ENCODE results near the gene CCL14.

Gene CCL14

GRCh38 chr17:35969558-35970380, 16.8 kb downstream of the CCL14 start:
- peak overlapping the region; percentile 80 for H3K4me2 ChIP-seq (ENCODE audit: low read length)
- peaks cover 21% of the 10 kb centered on the region for H3K4me1 ChIP-seq (ENCODE audit: low read length)
- no peaks in the 10 kb centered on the region for H3K79me2 ChIP-seq (ENCODE audit: low read length)
- H3K9me3 ChIP-seq (ENCODE audit: insufficient read depth, low read length): no peaks in the 10 kb centered on the region
- no peaks in the 10 kb centered on the region for H4K20me1 ChIP-seq (ENCODE audit: insufficient read depth, low read length)
- peaks cover 20% of the 10 kb centered on the region for H3K27me3 ChIP-seq (ENCODE audit: low read depth, low read length)
- peak overlapping the region; percentile 34; the same call in 1 of the 2 replicates for H3K9ac ChIP-seq (ENCODE audit: low read length)
- peak overlapping the region; percentile 32 for H3K4me3 ChIP-seq (ENCODE audit: low read length)
- H2AFZ ChIP-seq (ENCODE audit: low read depth, low read length): no peak overlapping the region
- peak; percentile 89 for TF ChIP-seq CTCF (IDR thresholded peaks at IDR 0.05; ENCODE audit: low read depth, low read length)
- TF ChIP-seq EZH2phosphoT487 (IDR thresholded peaks at IDR 0.05; ENCODE audit: low read depth): no peak
- H3K27ac ChIP-seq (ENCODE audit: low read length): peak overlapping the region; percentile 34; the same call in 1 of the 2 replicates
- no peaks in the 10 kb centered on the region for H3K36me3 ChIP-seq (replicated peaks; ENCODE audit: low read depth, low read length)

GRCh38 chr17:35968520-35969054, 17.9 kb downstream of the CCL14 start:
- Histone ChIP-seq H3K4me2 (ENCODE audit: low read length) (no peak overlapping the region), H3K27ac (ENCODE audit: low read length) (no peak overlapping the region), H3K4me1 (ENCODE audit: low read length) (peaks cover 21% of the 10 kb centered on the region), H3K9ac (ENCODE audit: low read length) (no peak overlapping the region), H3K79me2 (ENCODE audit: low read length) (no peaks in the 10 kb centered on the region), H3K4me3 (ENCODE audit: low read length) (no peak overlapping the region), H4K20me1 (ENCODE audit: insufficient read depth, low read length) (no peaks in the 10 kb centered on the region), H2AFZ (ENCODE audit: low read depth, low read length) (no peak overlapping the region), H3K27me3 (ENCODE audit: low read depth, low read length) (peaks cover 24% of the 10 kb centered on the region), H3K36me3 (replicated peaks; ENCODE audit: low read depth, low read length) (no peaks in the 10 kb centered on the region), H3K9me3 (ENCODE audit: insufficient read depth, low read length) (no peaks in the 10 kb centered on the region)
- TF ChIP-seq CTCF (IDR thresholded peaks at IDR 0.05; ENCODE audit: low read depth, low read length) (no peak), EZH2phosphoT487 (IDR thresholded peaks at IDR 0.05; ENCODE audit: low read depth) (no peak)

- TF ChIP-seq EZH2phosphoT487 (IDR thresholded peaks at IDR 0.05; ENCODE audit: low read depth): no peak
- TF ChIP-seq CTCF (IDR thresholded peaks at IDR 0.05; ENCODE audit: low read depth, low read length): no peak
- Histone ChIP-seq H3K79me2 (ENCODE audit: low read length) (no peaks in the 10 kb centered on the region), H3K9me3 (ENCODE audit: insufficient read depth, low read length) (no peaks in the 10 kb centered on the region), H3K36me3 (replicated peaks; ENCODE audit: low read depth, low read length) (no peaks in the 10 kb centered on the region), H2AFZ (ENCODE audit: low read depth, low read length) (no peak overlapping the region), H3K27ac (ENCODE audit: low read length) (no peak overlapping the region), H4K20me1 (ENCODE audit: insufficient read depth, low read length) (no peaks in the 10 kb centered on the region), H3K4me1 (ENCODE audit: low read length) (peaks cover 13% of the 10 kb centered on the region), H3K4me2 (ENCODE audit: low read length) (no peak overlapping the region), H3K27me3 (ENCODE audit: low read depth, low read length) (peaks cover 12% of the 10 kb centered on the region; the same call in 1 of the 2 replicates), H3K9ac (ENCODE audit: low read length) (no peak overlapping the region), H3K4me3 (ENCODE audit: low read length) (no peak overlapping the region)
Measured at GRCh38 chr17:35965272-35965671, 21.3 kb downstream of the CCL14 start.

GRCh38 chr17:35963663-35964062, 22.9 kb downstream of the CCL14 start:
- peaks cover 26% of the 10 kb centered on the region for H3K27me3 ChIP-seq (ENCODE audit: low read depth, low read length)
- H3K4me1 ChIP-seq (ENCODE audit: low read length): 0 out of 2 replicates have a peak, but pooled peaks cover 1% of the 10 kb centered on the region
- H3K4me2 ChIP-seq (ENCODE audit: low read length): no peak overlapping the region
- no peaks in the 10 kb centered on the region for H3K9me3 ChIP-seq (ENCODE audit: insufficient read depth, low read length)
- H3K4me3 ChIP-seq (ENCODE audit: low read length): no peak overlapping the region
- TF ChIP-seq EZH2phosphoT487 (IDR thresholded peaks at IDR 0.05; ENCODE audit: low read depth) (no peak), CTCF (IDR thresholded peaks at IDR 0.05; ENCODE audit: low read depth, low read length) (no peak)
- H3K79me2 ChIP-seq (ENCODE audit: low read length): no peaks in the 10 kb centered on the region
- no peak overlapping the region for H2AFZ ChIP-seq (ENCODE audit: low read depth, low read length)
- H3K27ac ChIP-seq (ENCODE audit: low read length): no peak overlapping the region
- no peaks in the 10 kb centered on the region for H3K36me3 ChIP-seq (replicated peaks; ENCODE audit: low read depth, low read length)
- H4K20me1 ChIP-seq (ENCODE audit: insufficient read depth, low read length): no peaks in the 10 kb centered on the region
- no peak overlapping the region for H3K9ac ChIP-seq (ENCODE audit: low read length)

All from OCI-LY3 (cell line).